Limb (tissue), 2 donors: Measurements from ENCODE around the gene ZNF664.
"Not testable (repeated sequence)": the region's sequence is repeated elsewhere in the genome, so short reads cannot be mapped to it uniquely, and the experiment has no call there.

ENCODE experiments used
- DNase-seq, 2 donors: peaks; one replicate each; pipeline ENCODE4 v3.0.0-alpha.2; 2016; ENCODE audit errors: extremely low spot score in 2 of 2

The ZNF664 gene

DNA sequence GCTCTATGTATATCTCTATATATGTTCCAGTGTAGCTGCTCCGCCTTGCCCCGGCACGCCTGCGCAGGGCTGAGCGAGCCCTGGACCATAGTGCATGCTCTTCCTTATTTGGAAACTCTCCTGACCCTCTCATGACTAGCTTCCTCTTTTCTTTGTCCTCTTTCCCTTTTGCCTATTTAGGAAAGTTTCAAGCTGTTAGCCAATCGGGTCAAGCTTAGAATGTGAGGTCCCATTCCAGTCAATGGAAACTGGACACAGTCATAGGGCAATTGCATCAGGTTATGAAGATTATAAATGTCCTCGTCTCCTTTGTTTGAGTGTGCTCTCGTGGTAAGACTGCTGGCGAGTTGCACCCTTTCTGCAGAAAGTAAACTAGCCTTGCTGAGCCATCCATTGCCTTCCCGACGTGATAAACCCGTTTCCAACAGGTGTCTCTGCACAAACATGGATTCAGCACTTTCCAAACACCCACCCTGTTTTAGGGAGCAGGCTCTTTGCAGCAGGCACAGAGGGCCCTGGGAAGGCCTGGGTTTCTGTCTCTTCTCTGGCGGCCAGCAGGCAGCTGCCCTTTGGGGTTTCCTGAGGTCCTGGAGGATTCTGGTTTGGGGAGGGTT is 31.3 kb upstream of the ZNF664 start:
- DNase-seq: no peak

DNA sequence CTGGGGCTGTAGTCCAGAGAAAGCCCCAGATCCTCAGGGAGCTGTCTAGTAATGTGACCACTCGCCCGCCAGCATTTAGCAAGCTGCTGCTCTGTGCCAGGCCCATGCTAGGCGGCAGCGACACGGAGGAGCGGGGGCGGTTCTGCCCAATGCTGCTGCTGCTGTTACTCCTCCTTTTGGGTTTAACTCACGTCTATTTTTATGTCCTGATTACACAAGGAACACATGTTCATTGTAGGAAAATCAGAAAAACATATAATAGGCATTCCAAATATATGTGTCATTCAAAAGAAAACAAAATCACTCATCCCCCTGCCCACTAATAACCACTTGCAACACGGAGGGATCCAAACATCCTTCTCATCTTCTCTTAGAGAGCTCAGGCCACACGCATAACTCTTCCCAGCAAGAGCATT is 30.8 kb upstream of the ZNF664 start:
- DNase-seq: no peak

DNA sequence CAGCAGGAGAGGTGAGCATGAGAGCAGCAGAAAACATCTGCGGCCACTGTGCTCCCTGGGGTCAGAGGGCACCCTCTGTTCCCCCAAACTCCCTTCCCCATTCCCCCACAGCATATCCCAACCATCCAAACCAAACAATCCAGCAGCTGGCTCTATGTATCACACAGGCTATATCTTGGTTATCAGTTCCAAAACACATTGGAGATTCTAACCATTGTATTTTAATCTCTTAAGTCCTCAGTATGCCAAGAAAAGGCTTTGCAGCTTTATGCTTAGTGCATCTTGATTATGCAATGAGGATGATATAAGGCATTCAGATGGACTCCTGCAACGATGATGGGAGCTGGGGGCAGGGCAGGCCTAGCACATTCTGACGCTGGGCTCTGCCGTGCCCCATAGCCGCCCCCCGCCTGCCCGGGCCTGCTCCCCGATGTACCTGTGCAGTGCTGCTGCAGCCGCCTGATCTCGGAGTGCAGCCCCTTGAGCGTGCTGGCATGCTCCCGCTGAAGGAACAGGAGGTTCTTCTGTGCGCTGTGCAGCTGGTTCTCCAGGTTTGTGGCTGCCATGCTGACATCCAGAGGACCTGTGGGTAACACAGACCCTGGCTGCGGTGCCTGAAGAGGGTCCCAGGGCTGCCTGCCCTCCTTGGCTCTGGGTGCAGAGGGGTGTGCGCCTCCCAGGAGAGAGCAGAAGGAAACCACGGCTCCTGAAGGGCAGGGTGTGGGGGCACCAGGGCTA is 29.9 kb upstream of the ZNF664 start:
- no peak for DNase-seq

DNA sequence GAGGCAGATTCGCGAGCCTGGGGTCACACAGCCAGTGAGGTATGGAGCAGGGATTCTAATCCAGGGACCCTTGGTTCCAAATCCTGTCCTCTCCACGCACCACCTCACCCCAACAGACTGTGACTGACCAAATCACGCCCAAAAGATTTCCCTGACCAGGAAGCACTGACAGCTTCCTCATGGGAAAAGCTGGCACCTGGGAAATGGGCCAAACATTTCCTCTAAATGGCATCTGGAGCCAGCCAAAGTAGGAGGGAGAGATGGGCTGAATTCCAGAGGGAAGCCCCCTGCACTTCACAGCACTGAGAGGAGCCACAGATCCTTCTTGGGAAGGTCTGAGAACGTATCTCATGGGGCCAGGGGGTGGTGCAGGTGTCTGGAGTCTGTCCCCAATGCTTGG is 29.2 kb upstream of the ZNF664 start:
- no peak for DNase-seq

DNA sequence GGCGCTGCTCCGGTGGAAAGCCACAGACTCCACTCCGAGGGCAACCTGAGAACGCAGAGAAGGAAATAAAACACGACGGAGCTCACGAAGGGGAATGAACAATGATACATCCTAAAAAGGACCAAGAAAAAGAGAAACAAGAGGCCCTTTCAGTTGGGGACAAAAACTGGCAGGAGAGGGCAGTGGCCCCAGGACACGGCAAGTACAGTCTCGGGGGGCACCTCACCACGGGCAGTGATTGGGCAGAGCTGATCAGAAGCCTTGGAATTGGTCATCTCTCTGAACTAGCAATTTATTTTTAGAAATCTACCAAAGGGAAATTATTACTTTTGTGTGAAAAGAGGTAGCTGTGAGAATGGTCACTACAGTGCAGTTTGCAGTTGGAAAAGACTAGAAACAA is 28.3 kb upstream of the ZNF664 start:
- no peak for DNase-seq

- no peak for DNase-seq
Measured at GRCh38 chr12:123945287-123946151, 27.5 kb upstream of the ZNF664 start.

DNA sequence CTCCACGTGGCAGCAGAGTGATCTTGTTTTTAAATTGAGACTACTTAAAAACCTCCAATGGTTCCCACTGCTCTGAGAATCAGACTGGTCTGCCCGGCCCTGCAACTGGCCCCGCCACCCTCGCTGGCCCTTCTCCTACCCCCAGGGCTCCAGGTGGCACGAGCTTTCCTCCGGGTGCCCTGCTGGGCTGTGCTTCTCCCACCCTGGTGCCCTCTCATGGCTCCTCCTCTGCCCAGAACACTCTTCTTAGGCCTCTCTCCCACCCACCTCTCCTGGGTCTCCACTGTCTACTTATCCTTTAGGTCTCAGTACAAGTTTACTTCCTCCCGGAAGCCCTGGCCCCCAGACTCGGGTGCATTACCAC is 26.9 kb upstream of the ZNF664 start:
- no peak for DNase-seq

DNA sequence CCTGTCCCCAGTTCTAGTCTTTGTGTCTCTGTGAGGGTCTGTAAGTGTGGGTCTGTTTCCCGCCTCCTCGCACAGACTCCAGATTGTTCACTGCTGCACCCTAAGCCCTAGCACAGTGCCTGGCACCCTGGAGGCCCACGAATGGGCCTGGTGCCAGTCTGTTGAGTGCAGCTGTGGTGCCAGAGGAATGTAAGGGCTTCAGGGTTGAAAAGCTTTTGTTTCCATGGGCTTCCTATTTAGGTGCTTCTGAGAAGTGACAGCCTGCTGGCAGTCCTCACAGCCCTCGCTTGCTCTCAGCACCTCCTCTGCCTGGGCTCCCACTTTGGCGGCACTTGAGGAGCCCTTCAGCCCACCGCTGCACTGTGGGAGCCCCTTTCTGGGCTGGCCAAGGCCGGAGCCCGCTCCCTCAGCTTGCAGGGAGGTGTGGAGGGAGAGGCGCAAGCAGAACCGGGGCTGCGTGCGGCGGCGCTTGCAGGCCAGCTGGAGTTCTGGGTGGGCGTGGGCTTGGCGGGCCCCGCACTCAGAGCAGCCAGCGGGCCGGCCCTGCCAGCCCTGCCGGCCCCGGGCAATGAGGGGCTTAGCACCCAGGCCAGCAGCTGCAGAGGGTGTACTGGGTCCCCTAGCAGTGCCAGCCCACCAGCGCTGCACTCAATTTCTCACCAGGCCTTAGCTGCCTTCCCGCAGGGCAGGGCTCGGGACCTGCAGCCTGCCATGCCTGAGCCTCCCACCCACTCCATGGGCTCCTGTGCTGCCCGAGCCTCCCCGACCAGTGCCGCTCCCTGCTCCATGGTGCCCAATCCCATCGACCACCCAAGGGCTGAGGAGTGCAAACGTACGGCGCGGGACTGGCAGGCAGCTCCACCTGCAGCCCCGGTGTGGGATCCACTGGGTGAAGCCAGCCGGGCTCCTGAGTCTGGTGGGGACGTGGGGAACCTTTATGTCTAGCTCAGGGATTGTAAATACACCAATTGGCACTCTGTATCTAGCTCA is 26.2 kb upstream of the ZNF664 start:
- not testable (repeated sequence) for DNase-seq

GRCh38 chr12:123947531-123947930 is 25.5 kb upstream of the ZNF664 start:
- DNase-seq: not testable (repeated sequence)

GRCh38 chr12:123948401-123948795 is 24.6 kb upstream of the ZNF664 start:
- DNase-seq: peak in 1 of 2 donors; percentile 47

DNA sequence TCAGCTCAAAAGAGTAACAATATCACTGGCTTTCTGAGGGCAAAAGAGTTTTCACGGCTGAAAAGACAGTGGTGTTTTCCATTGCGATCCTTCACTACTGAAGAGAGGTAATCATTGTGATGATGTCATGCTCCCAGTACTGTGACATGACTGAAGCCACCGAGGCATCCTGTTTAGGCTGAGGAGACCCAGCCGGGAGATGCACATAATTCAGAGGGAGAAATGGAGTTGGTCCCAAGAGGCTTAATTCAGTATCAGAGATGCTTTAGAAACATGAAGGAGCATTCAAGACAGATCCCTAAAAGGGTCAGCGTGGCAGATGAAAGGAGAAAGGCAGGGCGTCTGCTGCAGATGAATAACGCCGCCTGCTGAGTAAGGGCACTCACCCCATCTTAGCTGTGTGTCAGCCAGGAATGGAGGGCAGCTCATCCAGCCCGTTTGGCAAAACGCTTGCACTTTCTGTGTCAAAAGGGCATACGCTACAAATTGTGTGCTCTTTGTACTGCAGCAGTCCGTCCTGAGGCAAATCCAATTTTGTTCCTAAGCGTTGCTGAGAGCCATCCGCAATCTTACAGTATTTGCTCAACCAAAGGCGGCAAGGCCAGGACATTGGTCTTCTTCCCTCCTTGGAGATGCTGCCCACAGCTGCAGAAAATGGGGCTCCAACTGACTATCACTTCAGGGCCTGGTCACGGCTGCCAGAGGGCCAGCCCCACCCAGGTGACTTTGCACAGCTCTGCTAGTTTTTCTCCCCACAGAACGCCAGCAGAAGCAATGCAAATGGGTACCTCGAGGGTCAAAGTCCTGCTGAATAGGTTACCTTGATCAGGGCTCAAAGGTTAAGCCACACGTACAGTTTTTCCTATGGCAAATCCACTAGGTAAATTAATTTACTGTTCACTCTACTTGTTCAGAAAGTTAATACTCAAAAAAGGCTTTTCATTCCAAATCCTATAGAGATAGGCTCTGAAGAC is 23.9 kb upstream of the ZNF664 start:
- no peak for DNase-seq

- DNase-seq: no peak
Measured at GRCh38 chr12:123949770-123950165, 23.2 kb upstream of the ZNF664 start.

DNA sequence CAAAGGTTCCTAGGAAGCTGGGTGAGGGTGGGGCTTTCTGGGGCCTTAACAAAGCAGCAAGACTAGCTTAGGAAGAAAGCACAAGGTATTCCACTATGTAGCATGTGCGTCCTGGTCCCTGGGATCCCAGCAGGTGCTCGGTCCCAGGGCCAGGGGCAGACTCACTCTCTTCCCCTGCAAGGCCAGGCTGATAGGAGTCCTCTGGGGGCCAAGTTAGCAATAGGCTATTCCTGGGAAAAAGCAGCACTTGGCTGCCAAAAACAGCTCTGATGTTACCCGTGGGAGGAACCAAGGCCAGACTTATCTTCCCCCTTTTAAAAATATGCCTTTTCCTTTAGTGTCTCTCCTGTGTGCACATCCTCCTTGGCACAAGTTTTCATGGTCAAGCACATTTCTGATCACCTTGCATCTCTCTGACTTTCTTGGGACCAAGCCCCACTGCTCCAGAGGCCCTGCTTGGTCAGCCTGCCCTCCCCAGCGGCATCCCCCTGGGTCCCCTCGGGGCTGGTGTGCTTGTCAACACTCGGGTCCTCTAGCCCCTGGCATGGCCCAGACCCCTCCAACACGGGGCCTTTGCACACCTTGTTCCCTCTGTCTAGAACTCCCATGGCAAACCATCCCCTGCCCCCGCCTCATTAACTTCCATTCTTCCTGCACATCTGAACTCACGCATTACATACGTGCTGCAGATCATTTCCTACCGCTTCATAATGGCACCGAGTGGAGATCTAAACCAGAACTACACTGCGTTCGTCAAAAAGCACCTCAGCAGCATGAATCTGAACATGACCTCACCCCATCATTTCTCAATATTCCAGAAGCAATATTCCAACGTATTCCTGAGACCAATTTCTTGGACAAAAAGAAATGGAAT is 22.3 kb upstream of the ZNF664 start:
- DNase-seq: no peak

- DNase-seq: no peak
Measured at GRCh38 chr12:123951467-123951866, 21.5 kb upstream of the ZNF664 start.

- no peak for DNase-seq
Measured at GRCh38 chr12:123952037-123952436, 21.0 kb upstream of the ZNF664 start.

GRCh38 chr12:123954647-123955350 is 18.2 kb upstream of the ZNF664 start:
- DNase-seq: no peak

GRCh38 chr12:123956249-123956648 is 16.8 kb upstream of the ZNF664 start:
- DNase-seq: no peak

DNA sequence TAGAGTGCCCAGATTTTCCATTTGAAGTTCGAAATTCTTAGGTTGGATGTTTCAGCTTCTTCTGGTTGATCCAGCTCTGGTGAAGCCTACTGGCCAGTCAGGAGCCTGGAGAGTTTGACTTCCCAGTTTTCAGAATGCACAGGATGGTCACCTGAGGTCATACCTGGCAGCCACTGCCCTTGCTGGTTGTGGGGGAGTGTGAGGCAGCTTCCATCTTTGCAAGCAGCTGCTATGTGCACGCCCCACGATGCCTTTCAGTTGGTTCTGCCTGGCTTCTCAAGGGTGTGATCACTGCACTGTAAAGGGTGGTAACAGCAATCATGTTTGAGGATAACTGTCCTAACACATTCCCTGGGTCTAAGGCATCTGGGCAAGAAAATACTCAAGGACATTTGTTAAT is 15.8 kb upstream of the ZNF664 start:
- no peak for DNase-seq
